Endothelial cell of umbilical vein (primary cell): ENCODE data around the gene CLDN6. TPM values are rescaled to one million over a fixed set of nuclear protein-coding genes. Genes with fewer than 3 reads are reported as not detected.

ENCODE experiments used
- BruUV-seq: library from RNA; stranded (reverse); fragments of 400-500 nt; replicated peaks from 2 replicates; lab custom pipeline; 2021; lab: Mats Ljungman, UMichigan
- CTCF ChIA-PET: fragments of 300-600, 350-600 bp; sonication (Branson Sonifier 250); formaldehyde crosslinking; loops from one replicate; lab custom pipeline; 2021; ENCODE audit warnings: antibody characterized with exemption, inconsistent platforms; lab: Charles Lee
- POLR2A ChIA-PET: fragments of 300-600, 350-600 bp; sonication (Branson Sonifier 250); formaldehyde crosslinking; loops from one replicate; lab custom pipeline; 2021; ENCODE audit warnings: antibody characterized with exemption, inconsistent platforms; lab: Charles Lee
- DNase-seq: peaks from one replicate; pipeline ENCODE4 v3.0.0-alpha.2; 2011; ENCODE audit warnings: low read depth, low spot score
- FAIRE-seq: peaks from 2 replicates; lab custom pipeline; 2011; peaks lifted over from hg19 to GRCh38; lab: Jason Lieb, UNC
- H2AFZ ChIP-seq: 2 replicates; pipeline ENCODE4 v1.6.0; 2012; ENCODE audit warnings: low read depth, low read length, control low read depth, inconsistent platforms
- H3K27ac ChIP-seq: 2 replicates; pipeline ENCODE4 v1.5.1; 2011; ENCODE audit warnings: low read depth, mild to moderate bottlenecking, control low read depth, low read length, moderate library complexity; ENCODE audit not compliant: insufficient read depth
- H3K27me3 ChIP-seq, 2 experiments: 2 replicates each; pipeline versions ENCODE4 v1.6.0 to v1.6.1; 2011; ENCODE audit warnings: low read length in 2 of 2, mixed read lengths in 1 of 2; ENCODE audit not compliant: control insufficient read depth in 2 of 2, insufficient read depth in 2 of 2
- H3K36me3 ChIP-seq, 2 experiments: 2 replicates in 1 of 2; 3 replicates in 1 of 2; pipeline ENCODE4 v1.5.1; 2011; ENCODE audit warnings: low read length in 2 of 2, mild to moderate bottlenecking in 1 of 2, moderate library complexity in 1 of 2; ENCODE audit not compliant: control insufficient read depth in 2 of 2, insufficient read depth in 2 of 2; ENCODE audit errors: extremely low read depth in 1 of 2
- H3K4me1 ChIP-seq: 3 replicates; pipeline ENCODE4 v1.5.1; 2011; ENCODE audit warnings: mild to moderate bottlenecking, low read length; ENCODE audit not compliant: control insufficient read depth, insufficient read depth; ENCODE audit errors: extremely low read depth
- H3K4me2 ChIP-seq: 2 replicates; pipeline ENCODE4 v1.6.1; 2011; ENCODE audit warnings: low read length, control low read depth, mixed read lengths; ENCODE audit not compliant: insufficient read depth
- H3K4me3 ChIP-seq, 3 experiments: fragments of 200-600 bp in 1 of 3; sonication (generic), shearing (Covaris generic) in 1 of 3; replicated peaks in 1 of 3; 2 replicates each; pipeline ENCODE4 v1.5.1; 2011 to 2016; ENCODE audit warnings: control low read depth in 3 of 3, low read length in 3 of 3, mild to moderate bottlenecking in 2 of 3, inconsistent platforms in 1 of 3, low read depth in 1 of 3, moderate library complexity in 1 of 3; ENCODE audit not compliant: insufficient read depth in 1 of 3
- H3K79me2 ChIP-seq: 2 replicates; pipeline ENCODE4 v1.6.0; 2012; ENCODE audit warnings: low read length, inconsistent platforms; ENCODE audit not compliant: control insufficient read depth, insufficient read depth
- H3K9ac ChIP-seq: replicated peaks from 2 replicates; pipeline ENCODE3; 2011; ENCODE audit warnings: low read length, control low read depth; ENCODE audit not compliant: insufficient read depth; ENCODE audit errors: extremely low read depth
- H3K9me1 ChIP-seq: replicated peaks from 3 replicates; pipeline ENCODE4 v1.6.0; 2011; ENCODE audit warnings: mild to moderate bottlenecking, low read length; ENCODE audit not compliant: control insufficient read depth, insufficient read depth; ENCODE audit errors: extremely low read depth
- H3K9me3 ChIP-seq: replicated peaks from 2 replicates; pipeline ENCODE4 v1.5.1; 2012; ENCODE audit warnings: low read length, inconsistent platforms; ENCODE audit not compliant: control insufficient read depth, insufficient read depth
- H4K20me1 ChIP-seq: replicated peaks from 2 replicates; pipeline ENCODE3; 2011; ENCODE audit warnings: mild to moderate bottlenecking, low read length; ENCODE audit not compliant: control insufficient read depth, insufficient read depth; ENCODE audit errors: extremely low read depth
- EZH2 ChIP-seq: IDR thresholded peaks from 2 replicates; pipeline ENCODE4 v1.6.1; 2012; ENCODE audit warnings: borderline replicate concordance, low read depth, mild to moderate bottlenecking, moderate library complexity, low read length, inconsistent platforms; ENCODE audit not compliant: severe bottlenecking
- FOS ChIP-seq: IDR thresholded peaks from 2 replicates; pipeline ENCODE4 v1.6.1; 2011; ENCODE audit warnings: mild to moderate bottlenecking, low read length, moderate library complexity, borderline replicate concordance; ENCODE audit not compliant: insufficient read depth
- GATA2 ChIP-seq: IDR thresholded peaks from 2 replicates; pipeline ENCODE4 v1.7.0; 2011; ENCODE audit warnings: low read depth, mild to moderate bottlenecking, moderate library complexity, mixed read lengths, low read length; ENCODE audit not compliant: insufficient read length, insufficient read depth
- JUN ChIP-seq: IDR thresholded peaks from 2 replicates; pipeline ENCODE4 v1.6.1; 2011; ENCODE audit warnings: borderline replicate concordance, low read depth; ENCODE audit not compliant: insufficient read length, insufficient read depth
- MYC ChIP-seq: IDR thresholded peaks from one replicate; pipeline ENCODE4 v1.6.1; 2011; ENCODE audit warnings: mild to moderate bottlenecking, low read depth, low read length
- POLR2A ChIP-seq: IDR thresholded peaks from 2 replicates; pipeline ENCODE4 v1.6.1; 2012; ENCODE audit warnings: low read depth, mild to moderate bottlenecking, control low read depth, low read length
- POLR2AphosphoS5 ChIP-seq: IDR thresholded peaks from 2 replicates; pipeline ENCODE4 v1.6.1; 2012; ENCODE audit warnings: low read depth, mild to moderate bottlenecking, control low read depth, low read length, moderate library complexity; ENCODE audit not compliant: insufficient read depth
- dilution Hi-C: fragments of 300-500 bp; cut with MboI; formaldehyde crosslinking; loops from one replicate; pipeline ENCODE4 v1.15.0; 2019; ENCODE audit warnings: low sequenced_read_pairs; ENCODE audit not compliant: extremely low pct_ligation_motif_present
- intact Hi-C: fragments of 100-400 bp; cut with micrococcal nuclease; formaldehyde crosslinking; loops from one replicate; pipeline ENCODE4 v1.10.0; 2022
- polyA plus RNA-seq, 4 experiments: library from polyadenylated mRNA; depleted of rRNA in 3 of 4; stranded (reverse) in 3 of 4; unstranded in 1 of 4; fragments of >200 nt; gene quantifications; 2 replicates each; pipeline versions ENCODE4 v1.2.1 to v1.2.3, GENCODE V29; 2011 to 2012; ENCODE audit warnings: missing spikeins in 1 of 4
- total RNA-seq: library from RNA; stranded (reverse); gene quantifications from 2 replicates; pipeline ENCODE4 v1.2.3, GENCODE V29; 2021
- TF ChIP-seq, protein P1 (sequence below), 2 donors: IDR thresholded peaks; 1 replicate in 1 of 2; 2 replicates in 1 of 2; pipeline ENCODE4 v1.5.1; 2011; ENCODE audit warnings: low read length in 2 of 2, mild to moderate bottlenecking in 2 of 2, moderate library complexity in 2 of 2, control low read depth in 1 of 2, inconsistent platforms in 1 of 2, low read depth in 1 of 2; ENCODE audit not compliant: insufficient read depth in 1 of 2; ENCODE audit errors: extremely low read depth in 1 of 2
- TF ChIP-seq, protein P2 (sequence below): IDR thresholded peaks from 2 replicates; pipeline ENCODE4 v1.6.1; 2011; ENCODE audit not compliant: insufficient read depth, insufficient read length

The CLDN6 gene
- total and polyA plus RNA-seq, 2 donors (not counting 3 experiments of a cell fraction or from before 2014, with no cell fraction given), result 0.28 TPM; not detected in 1

DNA sequence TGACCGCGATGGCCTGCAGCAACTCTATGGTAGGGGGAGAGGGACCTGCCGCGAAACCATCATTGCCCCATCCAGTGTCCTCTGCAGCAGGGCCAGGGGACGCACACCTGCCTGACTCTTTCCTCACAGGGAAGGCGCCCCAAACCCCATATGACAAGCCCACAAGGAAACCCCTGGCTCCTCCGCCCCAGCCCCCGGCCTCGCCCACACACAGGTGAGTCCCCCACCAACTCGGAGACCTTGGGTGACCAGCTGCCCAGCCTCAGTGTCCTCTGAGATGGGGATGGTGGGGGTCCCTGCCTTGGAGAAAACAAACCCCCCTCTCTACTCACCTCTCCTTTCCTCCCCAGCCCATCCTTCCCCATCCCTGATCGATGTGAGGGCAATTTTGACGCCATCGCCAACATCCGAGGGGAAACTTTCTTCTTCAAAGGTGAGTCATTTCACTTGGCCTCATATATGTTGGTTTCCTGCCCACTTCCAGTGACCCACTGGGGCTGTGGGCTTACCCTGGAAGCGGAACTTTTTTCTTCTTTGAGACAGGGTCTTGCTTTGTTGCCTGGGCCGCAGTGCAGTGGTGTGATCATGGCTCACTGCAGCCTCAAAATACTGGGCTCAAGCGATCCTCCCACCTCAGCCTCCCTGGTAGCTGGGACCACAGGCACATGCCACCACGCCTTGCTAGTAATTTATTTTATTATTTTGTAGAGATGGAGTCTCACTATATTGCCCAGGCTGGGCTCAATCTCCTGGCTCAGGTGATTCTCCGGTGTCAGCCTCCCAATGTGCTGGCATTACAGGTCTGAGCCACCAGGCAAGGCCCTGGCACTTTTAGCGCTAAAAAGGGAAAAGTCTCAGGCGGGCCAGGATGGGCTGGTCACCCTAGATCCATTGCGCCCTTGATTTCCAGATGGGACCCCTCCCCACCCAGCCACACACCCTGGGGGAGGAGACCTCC is 39.5 kb upstream of the CLDN6 start:
- POLR2A ChIA-PET, result no interaction called here
- dilution Hi-C loops, result no loop called here
- Histone ChIP-seq H3K4me2 (no peak overlapping the region), H3K79me2 (no peaks in the 10 kb centered on the region), H3K4me3 (peak overlapping the region in 1 of 3 experiments; percentile 59), H3K9ac (no peak overlapping the region), H3K27ac (no peak overlapping the region), H2AFZ (no peak overlapping the region), H4K20me1 (no peaks in the 10 kb centered on the region), H3K27me3 (no peaks in the 10 kb centered on the region), H3K36me3 (no peaks in the 10 kb centered on the region), H3K4me1 (peaks cover 9% of the 10 kb centered on the region), H3K9me1 (no peaks in the 10 kb centered on the region), H3K9me3 (no peaks in the 10 kb centered on the region)
- TF ChIP-seq GATA2, result no peak
- TF ChIP-seq EZH2, result no peak
- TF ChIP-seq, protein P1, sequence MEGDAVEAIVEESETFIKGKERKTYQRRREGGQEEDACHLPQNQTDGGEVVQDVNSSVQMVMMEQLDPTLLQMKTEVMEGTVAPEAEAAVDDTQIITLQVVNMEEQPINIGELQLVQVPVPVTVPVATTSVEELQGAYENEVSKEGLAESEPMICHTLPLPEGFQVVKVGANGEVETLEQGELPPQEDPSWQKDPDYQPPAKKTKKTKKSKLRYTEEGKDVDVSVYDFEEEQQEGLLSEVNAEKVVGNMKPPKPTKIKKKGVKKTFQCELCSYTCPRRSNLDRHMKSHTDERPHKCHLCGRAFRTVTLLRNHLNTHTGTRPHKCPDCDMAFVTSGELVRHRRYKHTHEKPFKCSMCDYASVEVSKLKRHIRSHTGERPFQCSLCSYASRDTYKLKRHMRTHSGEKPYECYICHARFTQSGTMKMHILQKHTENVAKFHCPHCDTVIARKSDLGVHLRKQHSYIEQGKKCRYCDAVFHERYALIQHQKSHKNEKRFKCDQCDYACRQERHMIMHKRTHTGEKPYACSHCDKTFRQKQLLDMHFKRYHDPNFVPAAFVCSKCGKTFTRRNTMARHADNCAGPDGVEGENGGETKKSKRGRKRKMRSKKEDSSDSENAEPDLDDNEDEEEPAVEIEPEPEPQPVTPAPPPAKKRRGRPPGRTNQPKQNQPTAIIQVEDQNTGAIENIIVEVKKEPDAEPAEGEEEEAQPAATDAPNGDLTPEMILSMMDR (IDR thresholded peaks at IDR 0.05; ENCODE audit: extremely low read depth in 1 of 2, insufficient read depth in 1 of 2, low read depth in 1 of 2, low read length in 2 of 2), result no peak
- no peak for TF ChIP-seq FOS
- TF ChIP-seq POLR2AphosphoS5, result no peak
- TF ChIP-seq MYC, result no peak
- TF ChIP-seq, protein P2, sequence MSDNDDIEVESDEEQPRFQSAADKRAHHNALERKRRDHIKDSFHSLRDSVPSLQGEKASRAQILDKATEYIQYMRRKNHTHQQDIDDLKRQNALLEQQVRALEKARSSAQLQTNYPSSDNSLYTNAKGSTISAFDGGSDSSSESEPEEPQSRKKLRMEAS, result no peak
- TF ChIP-seq POLR2A, result no peak
- no peak for TF ChIP-seq JUN
- no TSS peak for BruUV-seq
- intact Hi-C loops, result loop anchor here (2.0 kb wide), 1 partner anchor 27 kb away; no protein-coding TSS in a partner anchor
- no peak for DNase-seq
- no peak for FAIRE-seq
- CTCF ChIA-PET, result interaction anchor here (1.0 to 2.9 kb wide), 10 partner anchors 10 to 109 kb away, joined by 4 to 113 read pairs (median 8); no protein-coding TSS in a partner anchor
